Right lobe of liver (tissue), 6 donors: ENCODE data around the gene ATP6V0A1. TPM values are rescaled to one million over a fixed set of nuclear protein-coding genes. Genes with fewer than 3 reads are reported as not detected.
"Not testable (repeated sequence)": the region's sequence is repeated elsewhere in the genome, so short reads cannot be mapped to it uniquely, and the experiment has no call there.

Source experiments
- ATAC-seq, 4 donors: fragments of 200-7000 bp; cut with Tn5 transposase; one replicate each; pipeline ENCODE4 v1.9.1; 2020; ENCODE audit warnings: mild to moderate bottlenecking in 4 of 4, moderate library complexity in 4 of 4
- DNase-seq, 3 donors: peaks; one replicate each; pipeline ENCODE4 v3.0.0-alpha.2; 2020
- H3K27ac ChIP-seq, 3 donors: fragments of 200-600 bp; one replicate each; pipeline ENCODE4 v1.8.0; 2022
- H3K27me3 ChIP-seq, 2 donors: fragments of 200-600 bp; one replicate each; pipeline ENCODE4 v1.8.0; 2022
- H3K36me3 ChIP-seq, 4 donors: fragments of 200-600 bp; sonication (generic) in 1 of 4; one replicate each; pipeline versions ENCODE4 v1.5.1 to v1.8.0; 2017 to 2022; ENCODE audit warnings: control low read depth in 1 of 4
- H3K4me1 ChIP-seq, 4 donors: fragments of 200-600 bp; sonication (generic) in 1 of 4; one replicate each; pipeline versions ENCODE4 v1.5.1 to v1.8.0; 2017 to 2022; ENCODE audit warnings: control low read depth in 1 of 4
- H3K4me3 ChIP-seq, 3 donors: fragments of 200-600 bp; one replicate each; pipeline ENCODE4 v1.8.0; 2022
- H3K9me3 ChIP-seq, 4 donors: fragments of 200-600 bp; sonication (generic) in 1 of 4; one replicate each; pipeline versions ENCODE4 v1.5.1 to v1.8.0; 2017 to 2022; ENCODE audit warnings: control low read depth in 1 of 4
- POLR2A ChIP-seq: fragments of 450-650 bp; IDR thresholded peaks from one replicate; pipeline ENCODE4 v1.6.1; 2017; ENCODE audit warnings: antibody characterized with exemption, mild to moderate bottlenecking
- WGBS: methylation state at CpG from one replicate; pipeline ENCODE4 v1.1.6; 2018; ENCODE audit warnings: low coverage, low lambda C conversion rate; ENCODE audit not compliant: insufficient coverage; ENCODE audit errors: missing lambda C conversion rate; 5-methylcytosine and 5-hydroxymethylcytosine counted together
- intact Hi-C, 2 donors: fragments of 100-400 bp; cut with DNase I; formaldehyde crosslinking; loops; one replicate each; pipeline versions ENCODE4 v1.11.2 to v1.14.1; 2022
- total RNA-seq, 6 experiments: library from RNA; depleted of rRNA in 2 of 6; stranded (reverse); fragments of >200 nt in 2 of 6; fragmentation: NEBNext Ultra II Directional in 3 of 6; extraction: Animal tissue kit (Norgen Biotek cat#: 25700) in 3 of 6; gene quantifications; one replicate each; pipeline versions ENCODE4 v1.1.0 to v1.2.4, GENCODE V29; 2016 to 2023
- TF ChIP-seq, protein P1 (sequence below), 4 donors: fragments of 200-600 bp in 3 of 4; fragments of 450-650 bp in 1 of 4; IDR thresholded peaks; one replicate each; pipeline versions ENCODE4 v1.5.1 to v1.8.0; 2016 to 2022; ENCODE audit warnings: antibody characterized with exemption in 4 of 4, mild to moderate bottlenecking in 2 of 4
- donor health status: DM: no; HTN: yes; CAD: no.
- donor health status: DM: no; HTN: no; CAD: no.
- donor health status: DM: no; HTN: no; CAD: no.
- donor health status: DM: no; HTN: yes; CAD: no.
- donor health status: DM: no; HTN: yes; CAD: no.

ATP6V0A1 gene
- total RNA-seq, 6 experiments from 2014 or later: 36.4 to 66.0 (median 49.4) TPM

DNA sequence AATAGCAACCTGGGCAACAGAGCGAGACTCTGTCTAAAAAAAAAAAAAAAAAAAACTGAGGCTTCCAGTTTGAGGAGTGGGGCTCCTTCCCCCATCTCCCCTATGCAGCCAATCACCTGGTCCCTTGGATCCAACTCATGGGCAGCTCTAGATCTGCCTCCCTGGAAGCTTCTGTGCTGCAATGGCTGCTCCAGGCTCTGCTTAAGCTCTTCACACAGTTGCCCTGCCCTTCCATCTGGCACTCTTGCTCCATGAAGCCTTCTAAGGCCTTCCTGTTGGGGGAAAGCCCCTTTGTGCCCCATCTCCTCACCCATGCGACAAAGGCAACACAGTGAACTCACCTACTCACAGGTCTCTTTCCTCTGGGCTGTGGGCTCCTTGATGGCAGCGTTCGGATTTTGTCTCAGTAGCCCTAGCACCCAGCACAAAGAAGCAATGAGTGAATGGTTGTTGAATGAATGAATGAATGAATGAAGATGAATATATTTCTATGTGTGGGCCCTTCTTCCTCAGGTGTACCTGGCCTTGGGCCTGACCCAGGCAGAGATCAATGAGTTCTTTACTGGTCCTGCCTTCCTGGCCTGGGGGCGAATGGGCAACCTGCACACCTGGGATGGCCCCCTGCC lies 79.3 kb downstream of the ATP6V0A1 start:
- intact Hi-C loops: no loop called here
- Histone ChIP-seq H3K27ac (no peak overlapping the region), H3K9me3 (no peaks in the 10 kb centered on the region), H3K27me3 (no peaks in the 10 kb centered on the region), H3K4me1 (peaks cover 0 to 37% (median 14%) of the 10 kb centered on the region in 4 donors), H3K36me3 (peaks cover 0 to 16% (median 4%) of the 10 kb centered on the region in 4 donors), H3K4me3 (no peak overlapping the region)
- TF ChIP-seq, protein P1, sequence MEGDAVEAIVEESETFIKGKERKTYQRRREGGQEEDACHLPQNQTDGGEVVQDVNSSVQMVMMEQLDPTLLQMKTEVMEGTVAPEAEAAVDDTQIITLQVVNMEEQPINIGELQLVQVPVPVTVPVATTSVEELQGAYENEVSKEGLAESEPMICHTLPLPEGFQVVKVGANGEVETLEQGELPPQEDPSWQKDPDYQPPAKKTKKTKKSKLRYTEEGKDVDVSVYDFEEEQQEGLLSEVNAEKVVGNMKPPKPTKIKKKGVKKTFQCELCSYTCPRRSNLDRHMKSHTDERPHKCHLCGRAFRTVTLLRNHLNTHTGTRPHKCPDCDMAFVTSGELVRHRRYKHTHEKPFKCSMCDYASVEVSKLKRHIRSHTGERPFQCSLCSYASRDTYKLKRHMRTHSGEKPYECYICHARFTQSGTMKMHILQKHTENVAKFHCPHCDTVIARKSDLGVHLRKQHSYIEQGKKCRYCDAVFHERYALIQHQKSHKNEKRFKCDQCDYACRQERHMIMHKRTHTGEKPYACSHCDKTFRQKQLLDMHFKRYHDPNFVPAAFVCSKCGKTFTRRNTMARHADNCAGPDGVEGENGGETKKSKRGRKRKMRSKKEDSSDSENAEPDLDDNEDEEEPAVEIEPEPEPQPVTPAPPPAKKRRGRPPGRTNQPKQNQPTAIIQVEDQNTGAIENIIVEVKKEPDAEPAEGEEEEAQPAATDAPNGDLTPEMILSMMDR (IDR thresholded peaks at IDR 0.05): no peak
- TF ChIP-seq POLR2A: no peak
- ATAC-seq (no peak), DNase-seq (peak in 1 of 3 donors; percentile 29)
- WGBS: 92% methylated on average over 2 of the region's 5 CpGs

DNA sequence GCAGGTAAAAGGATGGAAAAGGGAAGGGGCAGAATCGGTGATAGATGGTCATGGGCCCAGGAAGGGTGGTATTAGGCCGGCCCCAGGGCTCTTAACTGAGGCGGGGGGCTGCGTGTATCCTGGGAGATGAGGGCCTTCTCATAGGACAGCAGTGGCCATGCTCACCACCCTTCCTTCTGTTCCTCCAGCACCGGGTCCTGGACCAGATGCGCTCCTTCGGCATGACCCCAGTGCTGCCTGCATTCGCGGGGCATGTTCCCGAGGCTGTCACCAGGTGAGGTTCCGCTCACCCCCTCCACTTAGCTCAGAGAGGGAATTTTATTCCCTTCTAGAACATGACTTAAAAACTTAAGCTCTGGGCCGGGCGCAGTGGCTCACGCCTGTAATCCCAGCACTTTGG lies 79.8 kb downstream of the ATP6V0A1 start:
- intact Hi-C loops: no loop called here
- DNase-seq: peak in 1 of 3 donors; percentile 56
- H3K27me3 ChIP-seq: no peaks in the 10 kb centered on the region
- 100% methylated on average over 2 of the region's 14 CpGs for WGBS
- no peak for ATAC-seq
- no peaks in the 10 kb centered on the region for H3K9me3 ChIP-seq
- H3K4me1 ChIP-seq: peaks cover 0 to 33% (median 12%) of the 10 kb centered on the region in 4 donors
- TF ChIP-seq POLR2A: no peak
- TF ChIP-seq, protein P1 (IDR thresholded peaks at IDR 0.05): no peak
- no peak overlapping the region for H3K27ac ChIP-seq
- H3K36me3 ChIP-seq: peaks cover 0 to 20% (median 7%) of the 10 kb centered on the region in 4 donors
- no peak overlapping the region for H3K4me3 ChIP-seq

DNA sequence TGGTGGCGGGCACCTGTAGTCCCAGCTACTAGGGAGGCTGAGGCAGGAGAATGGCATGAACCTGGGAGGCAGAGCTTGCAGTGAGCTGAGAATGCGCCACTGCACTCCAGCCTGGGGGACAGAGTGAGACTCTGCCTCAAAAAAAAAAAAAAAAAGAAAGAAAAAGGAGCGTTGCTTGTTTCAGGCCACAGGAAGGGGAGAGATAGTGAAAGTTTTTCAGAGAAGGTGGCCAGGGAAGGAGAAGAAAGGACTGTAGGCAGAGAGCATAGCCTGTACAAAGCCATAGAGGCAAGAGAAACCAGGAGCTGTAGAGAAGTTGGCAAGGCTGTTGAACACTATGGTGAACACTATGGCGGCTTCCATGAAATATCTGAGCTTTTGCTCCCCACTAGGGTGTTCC lies 81.9 kb downstream of the ATP6V0A1 start:
- H3K4me3 ChIP-seq, intact Hi-C loops, DNase-seq, H3K27me3 ChIP-seq, ATAC-seq, H3K9me3 ChIP-seq: not testable (repeated sequence)
- H3K36me3 ChIP-seq: peaks cover 0 to 20% (median 8%) of the 10 kb centered on the region in 4 donors
- 87% methylated on average over 3 of the region's 4 CpGs for WGBS
- H3K27ac ChIP-seq: peak overlapping the region in 1 of 3 donors; percentile 67
- peaks cover 0 to 35% (median 14%) of the 10 kb centered on the region in 4 donors for H3K4me1 ChIP-seq

DNA sequence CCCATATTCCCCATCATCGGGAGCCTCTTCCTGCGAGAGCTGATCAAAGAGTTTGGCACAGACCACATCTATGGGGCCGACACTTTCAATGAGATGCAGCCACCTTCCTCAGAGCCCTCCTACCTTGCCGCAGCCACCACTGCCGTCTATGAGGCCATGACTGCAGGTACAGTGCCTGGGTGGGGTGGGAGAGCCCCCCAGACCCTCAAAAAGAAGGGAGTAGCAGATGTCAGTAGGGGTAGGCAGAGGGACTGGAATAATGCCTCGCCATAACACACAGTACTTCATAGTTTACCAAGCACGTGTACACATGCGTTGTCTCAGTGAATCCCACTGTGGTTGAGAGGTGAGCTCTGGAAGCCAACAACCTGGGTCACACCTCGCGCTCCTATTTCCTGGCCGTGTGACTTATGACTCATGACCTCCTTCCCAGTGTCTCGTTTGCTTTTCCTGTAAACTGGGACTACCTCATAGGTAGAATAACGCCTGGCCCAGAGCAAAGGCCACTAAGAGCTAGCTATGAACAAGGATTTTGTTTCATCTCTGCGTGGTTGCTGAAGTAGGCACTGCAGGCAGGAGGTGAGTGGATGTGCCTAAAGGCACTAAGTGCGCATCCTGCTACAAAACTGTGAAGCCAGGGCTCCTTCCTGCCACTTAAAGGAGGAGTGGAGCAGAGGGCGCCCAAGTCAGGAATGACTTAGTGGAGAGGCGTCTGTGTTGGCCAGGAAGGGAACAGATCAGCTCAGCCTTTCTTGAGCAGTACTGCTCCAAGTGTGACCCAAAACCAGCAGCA lies 82.6 kb downstream of the ATP6V0A1 start:
- Histone ChIP-seq H3K4me3 (no peak overlapping the region), H3K27ac (peak overlapping the region in 2 of 3 donors; percentile 67), H3K9me3 (no peaks in the 10 kb centered on the region), H3K36me3 (peaks cover 0 to 20% (median 8%) of the 10 kb centered on the region in 4 donors), H3K27me3 (no peaks in the 10 kb centered on the region), H3K4me1 (peaks cover 0 to 35% (median 14%) of the 10 kb centered on the region in 4 donors)
- peak in 2 of 3 donors; percentile 31 to 65 for DNase-seq
- WGBS: 46% methylated on average over 12 of the region's 17 CpGs
- intact Hi-C loops: no loop called here
- peak; percentile 60 for TF ChIP-seq POLR2A
- TF ChIP-seq, protein P1 (IDR thresholded peaks at IDR 0.05): no peak
- ATAC-seq: peak; percentile 6 to 62 (median 48)
